Fibroblast of villous mesenchyme (primary cell): ENCODE results near the gene TPRX1. TPM values are rescaled to one million over a fixed set of nuclear protein-coding genes. Genes with fewer than 3 reads are reported as not detected.
"Not testable (repeated sequence)": the region's sequence is repeated elsewhere in the genome, so short reads cannot be mapped to it uniquely, and the experiment has no call there.

Experiments
- DNase-seq: peaks from one replicate; pipeline ENCODE4 v3.0.0-alpha.2; 2010; ENCODE audit warnings: low read depth
- H3K4me3 ChIP-seq: 2 replicates; pipeline ENCODE4 v1.5.1; 2011; ENCODE audit warnings: low read depth, mild to moderate bottlenecking, low read length
- total RNA-seq: library from RNA; depleted of rRNA; stranded (reverse); fragments of >200 nt; gene quantifications from 2 replicates; pipeline ENCODE4 v1.2.3, GENCODE V29; 2012
- TF ChIP-seq, protein P1 (sequence below): IDR thresholded peaks from 2 replicates; pipeline ENCODE4 v1.5.1; 2012; ENCODE audit warnings: low read depth, mild to moderate bottlenecking, low read length; ENCODE audit not compliant: insufficient read depth

The TPRX1 gene
- total RNA-seq, 1 donor, result not detected

DNA sequence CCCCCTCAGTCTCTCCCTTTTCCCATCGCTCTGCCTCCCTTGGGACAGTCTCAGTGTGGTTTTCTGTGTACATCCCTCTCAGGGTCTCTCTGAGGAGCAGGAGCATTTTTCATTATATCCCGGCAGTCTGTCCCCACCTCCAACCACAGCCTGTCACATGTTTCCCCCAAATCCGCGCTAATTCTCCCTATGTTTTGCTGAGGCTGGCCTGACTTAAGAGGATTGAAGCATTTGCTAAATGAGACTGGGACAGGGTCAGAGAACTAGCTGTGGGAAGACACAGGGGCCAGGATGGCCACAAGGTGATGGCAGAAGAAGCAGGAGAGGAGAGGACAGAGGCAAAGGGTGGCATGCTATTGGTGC, 5.5 kb downstream of the TPRX1 start:
- TF ChIP-seq, protein P1, sequence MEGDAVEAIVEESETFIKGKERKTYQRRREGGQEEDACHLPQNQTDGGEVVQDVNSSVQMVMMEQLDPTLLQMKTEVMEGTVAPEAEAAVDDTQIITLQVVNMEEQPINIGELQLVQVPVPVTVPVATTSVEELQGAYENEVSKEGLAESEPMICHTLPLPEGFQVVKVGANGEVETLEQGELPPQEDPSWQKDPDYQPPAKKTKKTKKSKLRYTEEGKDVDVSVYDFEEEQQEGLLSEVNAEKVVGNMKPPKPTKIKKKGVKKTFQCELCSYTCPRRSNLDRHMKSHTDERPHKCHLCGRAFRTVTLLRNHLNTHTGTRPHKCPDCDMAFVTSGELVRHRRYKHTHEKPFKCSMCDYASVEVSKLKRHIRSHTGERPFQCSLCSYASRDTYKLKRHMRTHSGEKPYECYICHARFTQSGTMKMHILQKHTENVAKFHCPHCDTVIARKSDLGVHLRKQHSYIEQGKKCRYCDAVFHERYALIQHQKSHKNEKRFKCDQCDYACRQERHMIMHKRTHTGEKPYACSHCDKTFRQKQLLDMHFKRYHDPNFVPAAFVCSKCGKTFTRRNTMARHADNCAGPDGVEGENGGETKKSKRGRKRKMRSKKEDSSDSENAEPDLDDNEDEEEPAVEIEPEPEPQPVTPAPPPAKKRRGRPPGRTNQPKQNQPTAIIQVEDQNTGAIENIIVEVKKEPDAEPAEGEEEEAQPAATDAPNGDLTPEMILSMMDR, result no peak
- DNase-seq, result no peak
- H3K4me3 ChIP-seq, result no peak overlapping the region

DNA sequence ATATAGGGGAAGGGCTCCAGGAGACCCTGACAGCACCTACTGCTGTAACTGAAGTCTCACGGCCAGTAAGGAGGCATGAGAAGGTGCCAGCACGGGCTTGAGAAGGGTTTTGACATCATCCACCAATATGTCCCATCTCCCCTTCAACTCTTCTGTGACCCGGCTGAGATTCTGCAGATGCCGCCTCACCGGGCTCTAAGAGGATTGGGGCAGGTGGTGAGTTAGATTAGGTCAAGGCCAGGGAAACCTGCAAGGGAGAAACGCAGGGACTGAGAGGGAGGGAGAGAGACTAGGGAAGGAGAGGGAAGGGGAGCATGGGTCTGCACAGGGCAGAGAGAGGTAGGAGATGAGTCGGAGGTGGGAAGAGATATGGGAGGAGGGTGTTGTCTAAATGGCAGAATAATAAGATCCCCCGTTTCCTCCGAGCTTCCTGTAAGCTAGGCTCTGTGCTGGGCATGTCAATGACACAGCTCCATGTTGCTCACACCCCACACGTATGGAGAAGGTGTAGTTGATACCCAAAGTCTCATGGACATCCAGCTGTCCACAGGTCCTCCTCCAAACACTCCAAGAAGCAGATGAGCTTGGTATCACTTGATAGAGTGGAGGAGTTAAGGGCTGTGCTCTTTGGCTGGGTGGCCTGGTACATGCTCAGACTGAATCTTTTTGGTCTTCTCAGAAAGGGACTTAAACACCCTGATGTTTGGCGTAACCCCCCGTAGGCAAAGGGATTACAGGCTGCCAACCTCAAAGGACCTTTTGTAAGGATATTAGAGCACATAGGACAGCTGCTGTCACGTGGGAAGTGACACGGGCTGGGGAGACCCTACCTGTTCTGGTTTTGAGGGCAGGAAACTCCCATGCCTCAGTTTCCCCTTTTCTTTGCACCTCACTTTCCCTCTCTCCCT, 6.1 kb downstream of the TPRX1 start:
- TF ChIP-seq, protein P1, result no peak
- H3K4me3 ChIP-seq, result no peak overlapping the region
- DNase-seq, result no peak

DNA sequence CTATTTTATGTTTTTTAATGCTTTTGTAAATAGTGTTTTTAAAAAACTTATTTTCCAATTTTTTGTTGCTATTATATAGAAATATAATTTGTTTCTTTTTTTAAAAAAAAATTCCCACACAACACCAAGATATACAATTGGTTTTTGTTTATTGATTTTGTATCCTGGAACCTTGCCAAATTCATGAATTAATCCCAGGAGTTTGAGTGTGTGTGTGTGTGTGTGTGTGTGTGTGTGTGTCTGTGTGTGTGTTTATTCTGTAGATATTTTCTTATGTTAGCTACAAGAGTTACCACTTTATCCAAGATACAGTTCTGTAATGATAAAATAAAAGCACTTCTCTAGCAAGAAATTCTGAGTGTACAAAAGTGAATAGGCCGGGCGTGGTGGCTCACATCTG, 7.6 kb downstream of the TPRX1 start:
- no peak for DNase-seq
- TF ChIP-seq, protein P1, result no peak
- no peak overlapping the region for H3K4me3 ChIP-seq

DNA sequence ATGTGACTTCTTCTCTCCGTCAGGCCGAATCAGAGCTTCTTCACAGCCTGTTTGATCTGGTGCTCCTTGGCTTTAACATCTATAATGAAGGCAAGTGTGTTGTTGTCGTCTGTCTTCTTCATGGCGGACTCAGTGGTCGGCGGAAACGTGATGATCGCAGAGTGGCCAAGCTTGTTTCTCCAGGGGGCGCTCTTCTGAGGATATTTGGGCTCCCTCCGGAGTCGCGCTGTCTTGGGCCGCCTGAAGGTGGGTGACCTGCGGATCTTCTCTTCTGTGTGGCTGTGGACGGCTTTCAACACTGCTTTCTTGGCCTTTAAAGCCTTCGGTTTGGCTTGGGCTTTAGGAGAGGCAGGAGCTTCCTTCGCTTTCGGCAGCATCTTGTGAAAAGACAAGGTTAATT, 9.8 kb downstream of the TPRX1 start:
- no peak overlapping the region for H3K4me3 ChIP-seq
- DNase-seq, result no peak
- TF ChIP-seq, protein P1, result no peak

DNA sequence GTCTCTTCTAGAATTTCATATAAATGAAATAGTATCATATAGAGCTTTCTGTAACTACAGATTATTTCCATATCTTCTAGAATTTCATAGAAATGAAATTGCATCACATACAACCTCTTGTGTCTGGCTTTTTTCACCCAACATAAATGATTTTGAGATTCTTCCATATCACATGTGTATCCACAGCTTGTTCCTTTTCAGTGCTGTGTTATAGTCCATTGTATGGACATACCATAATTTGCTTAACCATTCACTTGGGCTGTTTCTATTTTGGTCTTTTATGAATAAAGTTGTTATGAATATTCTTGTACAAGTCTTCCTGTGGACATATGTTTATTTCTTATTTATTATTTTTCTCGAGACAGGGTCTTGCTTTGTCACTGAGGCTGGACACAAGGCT, 11.7 kb downstream of the TPRX1 start:
- no peak for DNase-seq
- H3K4me3 ChIP-seq, result no peak overlapping the region
- TF ChIP-seq, protein P1, result no peak

DNA sequence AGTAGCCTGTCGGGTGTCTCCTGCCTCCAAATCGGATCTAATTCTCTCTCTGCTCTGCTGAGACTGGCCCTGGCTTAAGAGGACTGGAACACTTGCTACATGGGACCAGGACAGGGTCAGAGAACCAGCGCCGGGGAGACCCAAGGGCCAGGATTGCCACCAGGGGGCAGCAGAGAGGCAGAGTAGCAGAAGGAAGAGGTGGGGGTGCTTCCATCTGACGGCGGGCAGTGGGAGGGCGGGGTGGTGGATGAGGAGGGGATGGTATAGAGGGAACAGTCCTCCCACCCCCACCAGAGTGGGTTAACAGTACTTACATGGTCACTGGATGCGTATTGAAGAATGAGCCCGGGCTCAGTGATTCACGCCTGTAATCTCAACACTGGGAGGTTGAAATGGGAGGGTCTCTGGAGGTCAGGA, 13.9 kb downstream of the TPRX1 start:
- peak; percentile 67 for DNase-seq
- TF ChIP-seq, protein P1, result peak; percentile 93
- no peak overlapping the region for H3K4me3 ChIP-seq

DNA sequence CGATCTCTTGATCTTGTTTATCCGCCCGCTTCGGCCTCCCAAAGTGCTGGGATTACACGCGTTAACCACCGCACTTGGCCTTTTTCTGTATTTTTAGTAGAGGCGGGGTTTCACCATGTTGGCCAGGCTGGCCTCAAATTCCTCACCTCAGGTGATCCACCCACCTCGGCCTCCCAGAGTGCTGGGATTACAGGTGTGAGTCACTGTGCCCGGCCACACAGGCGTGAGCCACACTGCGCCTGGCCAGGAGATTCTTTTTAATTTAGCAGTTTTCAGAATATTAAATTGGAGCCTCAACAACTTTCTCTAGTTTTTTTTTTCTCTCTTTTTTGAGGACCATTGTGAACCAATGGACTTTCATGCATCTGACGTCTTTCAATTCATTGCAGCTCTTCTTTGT, 14.5 kb downstream of the TPRX1 start:
- not testable (repeated sequence) for DNase-seq, H3K4me3 ChIP-seq

DNA sequence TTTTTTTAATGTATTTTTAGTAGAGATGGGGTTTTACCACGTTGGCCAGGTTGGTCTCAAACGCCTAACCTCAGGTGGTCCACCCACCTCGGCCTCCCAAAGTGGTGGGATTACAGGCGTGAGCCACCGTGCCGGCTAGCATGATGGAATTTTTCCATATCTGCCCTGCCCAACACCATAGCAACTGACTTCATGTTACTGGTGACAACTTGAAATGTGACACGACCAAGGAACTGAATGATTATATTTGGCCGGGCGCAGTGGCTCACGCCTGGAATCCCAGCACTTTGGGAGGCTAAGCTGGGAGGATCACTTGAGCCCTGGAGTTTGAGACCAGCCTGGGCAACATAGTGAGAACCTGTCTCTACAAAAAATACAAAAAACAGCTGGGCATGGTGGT, 17.0 kb downstream of the TPRX1 start:
- not testable (repeated sequence) for DNase-seq, H3K4me3 ChIP-seq
